Fibroblast of skin of left biceps (primary cell): Measurements from ENCODE around the gene CRYBG2.
"Not testable (repeated sequence)": the region's sequence is repeated elsewhere in the genome, so short reads cannot be mapped to it uniquely, and the experiment has no call there.

Experiments
- DNase-seq, 2 experiments: peaks; one replicate each; pipeline ENCODE4 v3.0.0-alpha.2; 2013; ENCODE audit warnings: low read depth in 2 of 2

CRYBG2 gene, protein sequence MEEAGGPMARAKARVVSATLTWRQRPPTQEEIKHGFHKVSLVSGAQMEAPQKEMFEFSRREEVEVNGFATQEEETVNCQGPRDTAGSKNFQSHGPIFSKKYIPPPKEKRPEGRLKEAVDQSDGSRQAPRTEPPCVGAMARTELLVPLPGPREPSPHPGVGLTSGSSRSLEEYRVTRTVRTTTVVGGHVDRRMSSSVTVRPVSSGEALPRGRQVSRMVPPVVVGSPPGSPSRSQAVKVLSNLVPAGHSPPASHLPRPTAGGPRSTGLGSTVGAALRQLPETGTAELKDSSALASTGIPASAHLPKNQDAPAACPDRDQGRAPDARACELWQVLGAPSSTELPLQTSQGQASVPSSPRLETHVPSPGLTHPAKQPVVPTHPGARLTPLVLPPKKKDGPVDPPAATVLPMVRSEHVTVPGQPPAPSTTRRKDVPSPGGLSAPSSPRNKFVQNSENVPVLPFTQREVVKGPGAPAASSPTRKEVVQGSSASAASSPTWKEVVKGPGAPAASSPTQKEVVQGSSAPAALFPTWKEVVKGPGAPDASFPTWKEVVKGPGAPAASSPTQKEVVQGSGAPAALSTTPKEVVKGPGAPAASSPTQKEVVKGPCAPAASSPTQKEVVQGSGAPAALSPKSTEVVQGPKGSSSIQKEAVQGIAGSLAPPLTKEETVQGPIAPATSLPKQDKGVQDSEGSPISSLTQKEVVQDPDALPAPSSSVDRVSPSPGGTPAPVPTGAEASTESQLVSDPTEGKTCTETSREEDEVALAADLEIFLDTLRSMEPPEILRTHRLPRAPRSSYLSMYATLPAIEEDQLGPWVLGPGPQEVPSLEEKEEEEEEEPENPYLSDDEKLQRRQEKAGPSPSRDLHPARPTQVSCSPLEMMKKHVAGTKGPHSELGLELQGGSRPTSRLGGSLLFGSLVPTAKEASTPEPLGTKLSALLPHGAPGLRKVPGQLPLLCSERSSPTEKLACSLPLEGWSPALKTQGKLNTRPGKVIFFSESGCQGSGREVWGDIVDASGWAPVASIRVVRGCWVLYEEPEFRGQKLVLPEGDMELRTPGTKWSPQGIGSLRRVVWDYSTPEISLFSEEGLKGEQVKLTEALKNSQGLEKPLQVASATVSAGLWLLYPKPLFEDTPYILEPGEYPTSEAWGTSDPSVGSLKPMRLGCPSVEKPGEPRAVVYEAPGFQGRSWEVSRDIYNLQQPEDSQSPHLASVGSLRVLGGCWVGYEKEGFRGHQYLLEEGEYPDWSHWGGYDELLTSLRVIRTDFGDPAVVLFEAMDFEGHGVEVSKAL (N-terminal part only)

DNA sequence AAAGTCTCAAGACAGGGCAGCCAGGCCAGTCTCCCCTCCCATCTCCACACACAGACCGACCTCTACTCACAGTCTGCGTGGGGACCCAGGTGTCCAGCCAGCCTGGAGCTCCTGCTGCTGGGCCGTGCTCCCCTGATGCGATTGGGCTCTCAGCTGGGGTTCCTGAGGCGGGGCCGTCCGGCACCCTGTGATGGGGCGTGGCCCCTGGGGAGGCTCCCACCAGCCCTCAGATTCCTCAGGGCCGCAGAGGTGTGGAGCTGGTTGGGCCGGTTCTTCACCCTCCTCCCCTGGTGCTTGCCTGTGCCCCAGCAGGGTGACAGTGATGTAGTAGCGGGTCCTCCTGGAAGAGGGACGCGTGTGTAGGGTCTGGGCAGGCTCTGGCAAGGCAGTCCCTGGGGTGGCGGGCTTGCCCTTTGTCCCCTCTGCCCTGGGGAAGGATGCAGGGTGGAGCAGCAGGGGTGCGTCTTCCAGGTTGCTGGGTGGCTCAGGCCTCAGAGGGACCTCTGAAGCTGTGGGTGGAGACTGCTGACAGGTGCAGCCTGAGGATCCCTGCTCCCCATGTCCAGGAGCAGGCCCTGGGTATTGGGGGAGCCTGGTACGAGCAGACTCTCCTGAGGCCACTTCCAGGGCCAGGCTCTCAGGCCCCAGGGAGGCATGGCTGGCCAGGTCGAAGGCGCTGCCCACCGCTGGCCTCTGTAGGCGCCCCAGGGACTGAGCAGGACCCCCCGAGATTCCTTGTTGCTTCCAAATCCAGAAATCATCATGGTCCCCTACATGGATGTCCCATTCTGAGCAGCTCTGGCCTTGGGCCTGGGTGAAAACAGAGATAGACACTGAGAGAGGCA is at the start of gene CRYBG2:
TSS of gene CRYBG2 (minus strand) at position 155 of the 845 bp plus-strand sequence. CDS start 7,473 bp downstream, outside the sequence.
- no peak for DNase-seq

DNA sequence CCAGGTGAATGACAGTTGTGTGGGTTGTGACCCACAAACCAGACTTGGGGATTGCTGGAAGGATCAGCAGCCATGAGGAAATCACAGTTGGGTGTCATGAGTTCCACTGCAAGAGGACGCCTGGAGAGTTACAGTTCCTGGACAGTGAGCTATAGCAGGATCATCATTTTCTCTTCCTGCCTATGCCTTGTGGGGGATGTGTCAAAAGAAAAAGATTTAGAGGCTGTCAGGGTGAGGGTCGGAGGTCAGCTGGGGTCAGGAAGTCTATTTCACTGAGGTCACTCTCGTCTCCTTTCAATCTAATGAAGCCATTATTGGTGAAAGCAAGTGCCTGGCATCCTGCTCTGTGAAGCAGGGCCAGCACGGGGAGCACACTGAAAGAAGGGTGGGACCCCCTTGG is 49.7 kb upstream of the CRYBG2 start:
- no peak for DNase-seq

DNA sequence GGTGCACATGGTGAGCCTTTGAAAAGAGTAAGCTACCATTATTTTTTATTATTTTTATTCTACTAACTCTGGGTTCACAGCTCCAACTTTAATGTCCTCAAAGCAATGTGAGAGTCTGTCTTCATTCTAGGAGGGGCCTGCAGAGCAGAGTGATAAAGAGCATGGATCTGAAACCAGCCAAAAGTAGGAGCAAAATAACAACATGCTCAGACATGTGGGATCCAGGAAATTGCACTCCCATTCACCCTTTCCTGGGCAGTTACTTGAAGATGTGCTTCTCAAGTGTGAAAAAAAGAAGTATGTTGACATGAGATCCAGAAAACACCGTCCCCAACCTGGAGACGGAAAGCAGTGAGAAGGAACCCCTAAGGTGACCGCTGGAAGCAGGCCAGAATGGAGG is 48.0 kb upstream of the CRYBG2 start:
- no peak for DNase-seq

DNA sequence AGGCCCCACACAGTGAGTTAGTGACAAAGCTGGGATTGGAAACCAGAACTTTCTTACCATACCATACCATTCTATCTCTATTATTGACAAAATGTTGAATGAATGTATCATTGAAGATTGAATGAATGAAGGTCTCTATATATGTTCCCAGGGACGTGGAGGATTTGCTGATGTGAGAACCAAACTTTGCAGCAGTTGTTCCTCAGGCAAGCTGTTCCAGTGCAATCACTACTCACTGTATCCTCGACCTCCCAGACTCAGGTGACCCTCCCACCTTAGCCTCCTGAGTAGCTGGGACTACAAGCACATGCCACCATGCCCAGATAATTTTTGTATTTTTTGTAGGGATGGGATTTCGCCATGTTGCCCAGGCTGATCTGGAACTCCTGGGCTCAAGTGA is 45.1 kb upstream of the CRYBG2 start:
- DNase-seq, result no peak

DNA sequence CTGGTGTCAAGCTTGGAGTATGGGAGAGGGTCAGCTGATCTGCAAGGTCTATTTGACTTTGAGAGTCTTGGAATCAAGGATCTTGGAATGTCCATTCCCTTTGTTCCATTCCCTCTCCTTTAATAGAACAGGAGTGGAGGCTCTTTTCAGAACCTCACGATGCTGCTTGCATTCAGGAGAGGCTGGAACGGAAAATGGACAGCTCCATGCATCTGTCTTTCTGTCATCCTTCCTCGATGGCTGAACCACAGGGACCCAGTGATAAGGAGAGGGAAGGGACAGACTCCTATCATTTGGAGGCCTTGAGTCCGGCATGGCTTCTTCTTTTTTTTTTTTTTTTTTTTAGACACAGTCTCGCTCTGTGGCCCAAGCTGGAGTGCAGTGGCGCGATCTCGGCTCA is 41.8 kb upstream of the CRYBG2 start:
- DNase-seq, result no peak

DNA sequence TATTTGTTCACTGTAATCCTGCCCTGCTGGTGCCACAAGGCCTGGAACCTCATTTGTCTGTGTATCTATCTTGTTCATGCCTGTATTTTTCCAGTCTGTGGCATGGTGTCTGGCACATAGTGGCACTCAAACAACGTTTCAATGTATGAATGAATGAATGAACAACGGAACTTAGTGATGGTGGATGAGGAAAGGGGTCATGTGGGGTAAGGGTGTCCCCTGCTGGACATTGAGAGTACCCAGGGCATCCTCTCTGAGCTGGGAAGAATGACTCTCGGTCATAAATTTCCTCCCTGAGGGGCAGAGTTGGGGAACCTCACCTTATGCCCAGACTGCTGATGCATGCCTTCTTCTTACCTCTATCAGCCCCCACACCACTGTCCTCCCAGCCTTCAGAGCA is 37.5 kb upstream of the CRYBG2 start:
- DNase-seq, result no peak

DNA sequence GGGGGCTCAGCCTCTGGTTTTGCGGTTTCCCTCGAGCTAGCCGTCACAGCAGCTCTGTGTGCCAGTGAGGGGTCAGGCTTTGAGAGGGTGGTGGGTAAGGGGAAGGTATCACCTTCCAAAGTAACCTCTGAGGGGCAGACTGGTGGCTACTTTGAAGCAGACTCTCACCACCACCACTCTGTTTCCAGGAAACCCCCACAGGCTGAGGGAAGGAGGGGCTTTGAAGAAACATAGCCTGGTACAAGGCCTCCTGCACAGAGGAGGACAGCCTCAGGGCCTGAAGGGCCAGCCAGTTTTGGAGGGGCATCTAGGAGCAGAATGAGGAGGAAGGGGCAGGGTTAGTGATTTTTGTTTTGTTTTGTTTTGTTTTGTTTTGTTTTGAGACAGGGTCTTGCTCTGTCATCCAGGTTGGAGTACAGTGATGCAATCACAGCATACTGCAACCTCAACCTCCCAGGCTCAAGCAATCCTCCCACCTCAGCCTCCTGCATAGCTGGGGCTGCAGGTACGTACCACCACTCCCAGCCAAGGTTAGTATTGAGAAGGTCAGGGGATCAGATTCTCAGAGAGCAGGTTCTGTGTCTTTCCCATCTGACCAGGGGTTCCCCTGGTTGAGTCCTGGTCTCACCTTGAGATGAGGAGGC is 35.8 kb upstream of the CRYBG2 start:
- no peak for DNase-seq

DNA sequence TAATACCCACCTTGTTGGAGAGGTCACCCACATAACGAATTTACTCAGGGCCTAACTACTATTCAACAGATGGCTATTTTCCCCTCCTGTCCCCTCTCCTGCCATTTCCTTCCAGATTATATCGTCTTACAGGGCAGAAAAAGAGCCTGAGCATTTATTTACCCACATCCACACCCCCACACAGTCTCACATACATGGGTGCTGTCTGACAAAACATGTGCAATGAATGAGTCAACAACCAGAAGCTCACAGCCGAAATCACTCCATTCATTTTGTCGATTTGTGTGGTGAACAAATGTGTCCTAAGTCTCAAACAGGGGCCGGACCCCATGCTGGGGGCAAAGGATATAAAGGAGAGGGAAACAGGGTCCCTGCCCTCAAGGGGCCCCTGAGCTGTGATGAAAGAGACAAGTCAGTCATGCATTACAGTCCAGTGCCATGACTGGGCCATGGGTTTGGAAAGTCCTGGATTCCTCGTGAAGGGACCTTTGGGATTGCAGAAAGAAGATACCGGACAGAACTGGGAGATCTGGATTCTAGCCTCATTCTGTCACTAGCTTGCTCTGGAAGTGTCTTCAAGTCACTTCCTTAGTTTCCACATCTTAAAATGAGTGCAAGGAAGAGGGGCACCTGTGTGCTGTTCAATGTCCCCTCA is 35.0 kb upstream of the CRYBG2 start:
- DNase-seq, result no peak

DNA sequence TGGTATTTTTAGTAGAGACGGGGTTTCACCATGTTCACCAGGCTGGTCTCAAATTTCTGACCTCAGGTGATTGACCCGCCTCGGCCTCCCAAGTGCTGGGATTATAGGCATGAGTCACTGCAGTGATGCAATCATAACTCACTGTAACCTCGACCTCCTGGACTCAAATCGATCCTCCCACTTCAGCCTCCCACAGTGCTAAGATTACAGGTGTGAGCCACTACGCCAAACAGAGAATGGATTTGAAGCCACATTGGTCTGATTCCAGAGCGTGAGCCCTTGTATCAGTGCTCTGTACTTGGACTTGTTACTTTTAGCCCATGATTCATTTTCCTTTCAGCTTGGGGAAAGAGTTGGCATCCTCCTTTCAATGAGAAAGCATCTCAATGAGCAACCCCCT is 33.5 kb upstream of the CRYBG2 start:
- DNase-seq, result no peak

DNA sequence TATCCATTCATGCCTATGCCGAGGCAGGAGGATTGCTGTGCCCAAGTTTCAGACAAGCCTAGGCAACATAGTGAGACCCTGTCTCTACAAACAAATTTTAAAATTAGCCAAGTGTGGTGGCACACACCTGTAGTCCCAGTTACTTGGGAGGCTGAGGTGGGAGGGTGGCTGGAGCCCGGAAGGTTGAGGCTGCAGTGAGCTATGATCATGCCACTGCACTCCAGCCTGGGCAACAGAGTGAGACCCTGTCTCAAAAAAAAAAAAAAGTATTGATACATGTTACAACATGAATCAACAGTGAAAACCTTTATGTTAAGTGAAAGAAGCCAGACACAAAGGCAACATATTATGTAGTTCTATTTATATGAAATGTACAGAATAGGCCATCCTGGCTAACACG is 31.1 kb upstream of the CRYBG2 start:
- not testable (repeated sequence) for DNase-seq

DNA sequence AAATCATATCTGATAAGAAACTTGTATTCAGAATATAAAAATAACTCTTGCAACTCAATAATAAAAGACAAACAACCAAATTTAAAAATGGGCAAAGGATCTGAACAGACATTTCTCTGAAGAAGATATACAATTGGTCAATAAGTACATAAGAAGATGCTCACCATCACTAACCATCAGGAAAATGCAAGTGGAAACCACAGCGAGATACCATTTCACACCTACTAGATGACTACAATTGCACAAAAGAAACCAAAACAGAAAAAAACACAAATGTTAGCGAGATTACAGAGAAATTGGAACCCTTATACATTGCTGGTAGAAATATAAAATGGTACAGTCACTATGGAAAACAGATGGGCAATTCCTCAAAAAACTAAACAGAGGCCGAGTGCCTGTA is 30.1 kb upstream of the CRYBG2 start:
- no peak for DNase-seq

DNA sequence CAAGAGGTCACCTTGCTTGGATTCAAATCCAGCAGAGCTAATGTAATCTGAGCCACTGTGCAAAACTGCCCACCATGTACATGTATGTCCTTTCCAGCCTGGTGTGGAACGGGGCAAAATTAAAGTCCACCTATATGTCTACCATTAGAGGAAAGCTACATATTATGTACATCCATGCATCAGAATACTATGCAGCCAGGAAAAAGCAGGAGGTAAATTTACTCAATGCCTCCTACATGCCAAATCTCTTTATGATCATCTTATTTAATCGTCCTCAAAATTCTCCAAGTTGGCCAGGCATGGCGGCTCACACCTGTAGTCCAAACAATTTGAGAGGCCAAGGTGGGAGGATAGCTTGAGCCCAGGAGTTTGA is 24.9 kb upstream of the CRYBG2 start:
- no peak for DNase-seq

DNA sequence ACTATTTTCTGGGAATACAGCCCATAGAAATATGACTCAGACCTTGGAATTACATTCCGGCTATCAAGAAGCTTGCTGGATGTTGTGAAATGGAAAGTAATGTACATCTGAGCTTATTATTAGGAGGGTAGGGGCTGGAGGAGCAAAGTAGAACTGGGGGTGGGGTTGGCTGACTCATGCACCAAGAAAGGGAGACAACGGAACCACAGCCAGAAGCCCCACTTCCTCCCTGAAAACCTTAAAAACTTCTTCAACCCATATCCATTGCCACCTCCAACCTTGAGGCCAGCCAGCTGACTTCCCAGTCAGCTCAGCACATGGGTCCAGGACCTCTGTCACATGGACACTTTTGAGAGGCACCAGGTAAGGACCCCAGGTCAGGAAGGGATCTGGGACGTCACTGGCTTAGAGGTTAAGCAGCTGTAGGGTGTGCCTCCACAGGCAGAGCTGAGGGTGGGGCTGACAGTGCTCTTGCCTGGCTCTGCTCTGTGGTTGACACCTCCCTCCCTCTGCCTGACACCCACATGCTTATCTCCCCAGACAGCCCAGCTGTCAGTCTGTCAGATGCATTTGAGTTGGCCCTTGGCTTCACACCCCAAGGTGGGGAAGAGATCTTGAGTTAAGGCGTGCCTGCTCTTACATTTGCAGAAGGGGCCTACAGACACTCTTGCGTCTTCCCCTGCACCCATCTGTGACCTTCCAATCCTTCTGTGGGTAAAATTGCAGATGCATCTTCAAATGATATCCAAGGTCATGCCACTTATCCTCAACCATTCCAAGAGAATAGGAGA is 24.4 kb upstream of the CRYBG2 start:
- peak; percentile 97 for DNase-seq

DNA sequence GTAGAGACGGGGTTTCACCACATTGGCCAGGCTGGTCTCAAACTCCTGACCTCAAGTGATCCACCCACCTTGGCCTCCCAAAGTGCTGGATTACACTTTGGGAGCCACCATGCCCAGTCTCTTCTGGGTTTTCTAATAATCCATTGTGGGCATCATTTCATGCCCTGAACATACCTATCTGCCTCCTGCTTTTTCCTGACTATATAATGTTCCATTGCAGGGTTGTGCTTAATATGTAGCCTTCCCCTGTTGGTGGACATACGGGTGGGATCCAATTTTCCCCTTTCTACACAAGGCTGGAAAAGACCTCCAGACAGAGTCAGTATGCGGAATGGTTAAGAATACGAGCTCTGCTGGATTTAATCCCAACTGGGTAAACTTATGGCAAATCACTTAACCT is 22.1 kb upstream of the CRYBG2 start:
- DNase-seq, result no peak

DNA sequence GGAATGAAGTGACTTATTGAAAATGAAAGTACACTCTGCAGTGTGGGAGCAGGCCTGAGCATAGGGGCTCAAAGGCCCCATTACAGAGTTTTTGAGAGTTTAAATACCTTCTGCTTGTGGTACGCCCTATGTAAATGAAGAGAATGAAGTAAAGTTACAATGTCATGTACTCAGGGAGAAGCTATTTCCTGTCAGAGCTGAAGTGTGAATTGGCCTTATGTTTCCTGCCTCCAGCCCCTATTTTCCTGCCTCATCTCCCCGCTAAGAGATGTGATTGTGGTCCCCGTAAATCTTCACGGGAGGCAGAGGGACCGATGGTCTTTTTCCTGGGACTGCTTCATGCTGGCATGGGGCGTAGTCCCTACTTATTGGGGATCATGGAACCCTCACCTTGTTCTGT is 21.2 kb upstream of the CRYBG2 start:
- DNase-seq, result no peak

DNA sequence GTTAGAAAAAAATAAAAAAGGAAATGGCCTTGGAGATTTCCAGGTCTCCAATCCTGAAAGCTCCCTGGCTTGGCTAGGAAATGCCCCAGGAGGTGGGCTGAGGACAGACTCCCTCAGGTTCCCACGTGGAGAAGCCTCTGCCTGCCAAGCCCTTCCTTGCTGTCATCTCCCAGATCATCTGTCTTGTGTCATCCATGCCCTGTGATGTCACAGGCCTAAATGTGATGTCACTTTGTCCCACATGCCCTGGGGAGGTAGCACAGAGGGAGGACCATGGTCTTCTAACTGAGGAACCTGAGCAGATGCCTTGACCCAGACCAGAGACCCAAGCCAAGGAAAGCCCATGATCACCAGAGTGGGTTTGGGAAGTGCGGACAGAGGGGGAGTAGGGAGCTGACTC is 20.4 kb upstream of the CRYBG2 start:
- DNase-seq, result not testable (repeated sequence)

DNA sequence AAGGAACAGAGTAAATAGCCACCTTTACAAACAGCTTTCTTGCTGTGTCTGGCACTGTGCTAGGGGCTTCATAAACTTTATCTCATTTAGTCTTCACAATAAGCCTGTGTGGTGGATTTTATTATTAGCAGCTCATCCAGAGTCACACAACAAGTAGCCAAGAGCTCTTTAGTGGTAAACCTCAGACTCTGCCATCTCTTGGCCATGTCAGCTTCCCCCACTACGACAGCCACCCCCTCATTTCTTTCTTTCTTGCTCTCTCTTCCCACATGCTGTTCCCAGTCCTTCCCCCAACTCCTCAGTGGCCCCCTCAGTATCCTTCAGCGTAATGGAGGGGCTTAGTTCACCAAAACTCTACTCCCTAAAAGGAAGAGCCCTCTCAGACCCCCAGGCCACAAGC is 19.9 kb upstream of the CRYBG2 start:
- no peak for DNase-seq

DNA sequence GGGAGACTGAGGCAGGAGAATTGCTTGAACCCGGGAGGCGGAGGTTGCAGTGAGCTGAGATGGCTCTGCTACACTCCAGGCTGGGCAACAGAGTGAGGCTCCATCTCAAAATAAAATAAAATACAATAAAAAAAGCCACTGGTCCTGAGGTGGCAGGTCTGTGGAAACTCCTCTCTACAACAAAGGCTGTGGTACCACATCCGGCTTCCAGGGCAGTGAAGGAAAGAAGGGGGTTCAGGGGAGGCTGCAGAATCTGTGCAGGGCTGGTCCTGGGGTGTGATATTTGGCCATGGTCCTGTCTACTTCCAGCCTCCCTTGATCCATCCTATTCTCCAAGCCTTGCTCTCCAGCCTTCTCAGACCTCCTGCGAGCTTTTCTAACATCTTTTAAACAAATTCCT is 19.4 kb upstream of the CRYBG2 start:
- no peak for DNase-seq

DNA sequence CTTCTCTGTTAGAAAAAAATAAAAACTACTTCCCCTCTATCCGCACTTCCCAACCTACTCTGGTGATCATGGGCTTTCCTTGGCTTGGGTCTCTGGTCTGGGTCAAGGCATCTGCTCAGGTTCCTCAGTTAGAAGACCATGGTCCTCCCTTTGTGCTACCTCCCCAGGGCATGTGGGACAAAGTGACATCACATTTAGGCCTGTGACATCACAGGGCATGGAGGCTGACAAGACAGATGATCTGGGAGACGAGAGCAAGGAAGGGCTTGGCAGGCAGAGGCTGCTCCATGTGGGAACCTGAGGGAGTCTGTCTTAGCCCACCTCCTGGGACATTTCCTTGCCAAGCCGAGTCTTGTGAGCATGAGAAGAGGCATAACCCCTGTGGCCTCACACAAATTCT is 18.7 kb upstream of the CRYBG2 start, which contains the start of gene ZNF683:
TSS of gene ZNF683 (minus strand) at position 140 of the 400 bp plus-strand sequence. CDS start 4,179 bp downstream, outside the sequence.
- DNase-seq, result not testable (repeated sequence)
